ENCODE data around the gene ITPKB.

Gene ITPKB

DNA sequence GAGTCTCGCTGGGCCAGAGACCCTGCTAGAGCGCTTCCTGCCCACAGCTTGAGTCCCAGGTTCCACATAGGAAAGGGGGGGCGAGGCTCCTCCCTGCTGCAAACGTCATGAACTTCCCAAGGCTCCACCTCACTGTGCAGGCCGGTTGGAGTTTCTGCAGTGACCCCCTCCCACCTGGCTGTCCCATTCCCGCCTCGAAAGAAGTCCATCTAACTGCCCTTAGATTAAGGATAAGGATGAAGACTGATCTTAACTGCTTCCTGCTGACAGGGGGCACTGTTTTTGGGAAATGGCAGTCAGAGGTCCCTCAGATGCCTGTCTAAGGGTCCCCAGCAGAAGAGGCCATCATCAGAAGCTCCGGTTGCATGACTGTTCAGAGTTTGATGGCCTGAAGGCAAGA is 127.8 kb downstream of the ITPKB start:
- no peak overlapping the region for H3K4me2 ChIP-seq (ENCODE audit: insufficient read depth, low read length)
- no peak for DNase-seq
- H3K4me1 ChIP-seq (ENCODE audit: insufficient read depth, low read length): no peaks in the 10 kb centered on the region
- no peaks in the 10 kb centered on the region for H4K20me1 ChIP-seq (ENCODE audit: insufficient read depth, low read length)
- no peaks in the 10 kb centered on the region for H3K79me2 ChIP-seq (ENCODE audit: insufficient read depth, low read length)
- H3K27ac ChIP-seq (ENCODE audit: low read length): no peak overlapping the region
- TF ChIP-seq, protein P1, sequence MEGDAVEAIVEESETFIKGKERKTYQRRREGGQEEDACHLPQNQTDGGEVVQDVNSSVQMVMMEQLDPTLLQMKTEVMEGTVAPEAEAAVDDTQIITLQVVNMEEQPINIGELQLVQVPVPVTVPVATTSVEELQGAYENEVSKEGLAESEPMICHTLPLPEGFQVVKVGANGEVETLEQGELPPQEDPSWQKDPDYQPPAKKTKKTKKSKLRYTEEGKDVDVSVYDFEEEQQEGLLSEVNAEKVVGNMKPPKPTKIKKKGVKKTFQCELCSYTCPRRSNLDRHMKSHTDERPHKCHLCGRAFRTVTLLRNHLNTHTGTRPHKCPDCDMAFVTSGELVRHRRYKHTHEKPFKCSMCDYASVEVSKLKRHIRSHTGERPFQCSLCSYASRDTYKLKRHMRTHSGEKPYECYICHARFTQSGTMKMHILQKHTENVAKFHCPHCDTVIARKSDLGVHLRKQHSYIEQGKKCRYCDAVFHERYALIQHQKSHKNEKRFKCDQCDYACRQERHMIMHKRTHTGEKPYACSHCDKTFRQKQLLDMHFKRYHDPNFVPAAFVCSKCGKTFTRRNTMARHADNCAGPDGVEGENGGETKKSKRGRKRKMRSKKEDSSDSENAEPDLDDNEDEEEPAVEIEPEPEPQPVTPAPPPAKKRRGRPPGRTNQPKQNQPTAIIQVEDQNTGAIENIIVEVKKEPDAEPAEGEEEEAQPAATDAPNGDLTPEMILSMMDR (IDR thresholded peaks at IDR 0.05; ENCODE audit: borderline replicate concordance, extremely low read depth, low read length, poor library complexity, severe bottlenecking): peak; percentile 8
- no peak for TF ChIP-seq EZH2 (IDR thresholded peaks at IDR 0.05; ENCODE audit: borderline replicate concordance, low read depth, low read length, severe bottlenecking)
- H3K4me3 ChIP-seq (ENCODE audit: low read depth in 1 of 2, low read length in 2 of 2): no peak overlapping the region
- H2AFZ ChIP-seq (ENCODE audit: low read depth, low read length): no peak overlapping the region
- H3K27me3 ChIP-seq (ENCODE audit: insufficient read depth, low read length, poor library complexity): no peaks in the 10 kb centered on the region
- no peak overlapping the region for H3K9ac ChIP-seq (ENCODE audit: low read depth, low read length)
- no peaks in the 10 kb centered on the region for H3K36me3 ChIP-seq (ENCODE audit: insufficient read depth, low read length)
- ATAC-seq (ENCODE audit: insufficient read depth, low read depth): no peak
- H3K9me3 ChIP-seq (ENCODE audit: insufficient read depth, low read length, severe bottlenecking): no peaks in the 10 kb centered on the region

DNA sequence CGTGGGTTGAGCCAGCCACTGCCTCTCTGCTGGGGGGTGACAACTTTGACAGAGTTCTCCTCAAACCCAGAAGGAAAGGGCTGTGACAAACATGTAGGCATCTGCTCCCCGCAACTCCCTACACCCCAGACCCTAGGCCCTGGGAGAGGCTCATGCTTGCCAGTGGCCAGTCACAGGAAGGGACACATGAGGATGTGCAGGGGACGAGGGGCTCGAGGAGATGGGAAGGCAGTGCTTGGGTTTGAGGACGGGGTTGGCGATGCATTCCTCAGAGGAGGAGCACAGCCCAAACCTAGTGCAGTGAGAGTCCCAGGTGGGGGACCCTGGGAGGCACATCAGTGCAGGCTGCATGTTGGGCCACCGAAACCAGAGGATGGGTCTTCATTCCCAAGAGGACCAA is 128.4 kb downstream of the ITPKB start:
- Histone ChIP-seq H3K9ac (ENCODE audit: low read depth, low read length) (no peak overlapping the region), H3K27ac (ENCODE audit: low read length) (no peak overlapping the region), H2AFZ (ENCODE audit: low read depth, low read length) (no peak overlapping the region), H3K79me2 (ENCODE audit: insufficient read depth, low read length) (no peaks in the 10 kb centered on the region), H3K27me3 (ENCODE audit: insufficient read depth, low read length, poor library complexity) (no peaks in the 10 kb centered on the region), H3K4me3 (ENCODE audit: low read depth in 1 of 2, low read length in 2 of 2) (no peak overlapping the region), H3K9me3 (ENCODE audit: insufficient read depth, low read length, severe bottlenecking) (no peaks in the 10 kb centered on the region), H3K4me1 (ENCODE audit: insufficient read depth, low read length) (no peaks in the 10 kb centered on the region), H3K4me2 (ENCODE audit: insufficient read depth, low read length) (no peak overlapping the region), H4K20me1 (ENCODE audit: insufficient read depth, low read length) (no peaks in the 10 kb centered on the region), H3K36me3 (ENCODE audit: insufficient read depth, low read length) (no peaks in the 10 kb centered on the region)
- DNase-seq: no peak
- no peak for ATAC-seq (ENCODE audit: insufficient read depth, low read depth)
- no peak for TF ChIP-seq EZH2 (IDR thresholded peaks at IDR 0.05; ENCODE audit: borderline replicate concordance, low read depth, low read length, severe bottlenecking)
- TF ChIP-seq, protein P1 (IDR thresholded peaks at IDR 0.05; ENCODE audit: borderline replicate concordance, extremely low read depth, low read length, poor library complexity, severe bottlenecking): no peak

DNA sequence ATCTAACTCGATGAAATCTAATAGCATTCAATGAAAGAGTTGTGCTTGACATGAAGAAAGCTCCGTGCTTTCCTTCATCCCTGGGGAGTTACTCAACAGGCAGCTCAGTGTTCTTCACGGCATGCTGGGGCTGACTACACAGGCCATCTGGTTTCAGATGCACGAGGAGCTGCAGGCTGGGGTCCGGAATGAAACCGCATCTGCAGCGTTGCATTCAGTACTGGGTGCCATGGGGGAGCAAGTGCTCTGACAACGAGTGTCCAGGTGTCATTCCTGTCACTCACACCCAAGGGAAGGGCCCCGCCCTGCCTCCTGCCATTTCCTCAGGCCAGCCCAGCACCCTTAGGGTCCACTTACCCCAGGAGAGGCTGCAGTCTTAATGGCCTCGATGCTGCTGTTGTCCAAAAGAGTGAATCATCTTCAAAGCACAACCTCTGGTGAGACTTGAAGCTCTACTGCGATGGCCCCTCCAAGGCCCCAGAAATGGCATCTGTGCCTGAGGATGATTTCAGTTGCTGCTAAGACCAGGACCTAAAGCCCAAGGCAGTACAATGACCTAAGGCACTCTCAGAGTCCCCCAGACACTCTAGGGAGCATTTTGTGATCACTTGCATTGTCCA is 129.1 kb downstream of the ITPKB start:
- no peak overlapping the region for H3K9ac ChIP-seq (ENCODE audit: low read depth, low read length)
- ATAC-seq (ENCODE audit: insufficient read depth, low read depth) (no peak), DNase-seq (no peak)
- H3K79me2 ChIP-seq (ENCODE audit: insufficient read depth, low read length): no peaks in the 10 kb centered on the region
- H3K9me3 ChIP-seq (ENCODE audit: insufficient read depth, low read length, severe bottlenecking): no peaks in the 10 kb centered on the region
- H2AFZ ChIP-seq (ENCODE audit: low read depth, low read length): no peak overlapping the region
- H3K4me3 ChIP-seq (ENCODE audit: low read depth in 1 of 2, low read length in 2 of 2): no peak overlapping the region
- H3K36me3 ChIP-seq (ENCODE audit: insufficient read depth, low read length): no peaks in the 10 kb centered on the region
- TF ChIP-seq, protein P1 (IDR thresholded peaks at IDR 0.05; ENCODE audit: borderline replicate concordance, extremely low read depth, low read length, poor library complexity, severe bottlenecking): no peak
- TF ChIP-seq EZH2 (IDR thresholded peaks at IDR 0.05; ENCODE audit: borderline replicate concordance, low read depth, low read length, severe bottlenecking): no peak
- H3K4me1 ChIP-seq (ENCODE audit: insufficient read depth, low read length): no peaks in the 10 kb centered on the region
- no peaks in the 10 kb centered on the region for H3K27me3 ChIP-seq (ENCODE audit: insufficient read depth, low read length, poor library complexity)
- no peak overlapping the region for H3K27ac ChIP-seq (ENCODE audit: low read length)
- H4K20me1 ChIP-seq (ENCODE audit: insufficient read depth, low read length): no peaks in the 10 kb centered on the region
- H3K4me2 ChIP-seq (ENCODE audit: insufficient read depth, low read length): no peak overlapping the region

All from DND-41 (cell line).